Measurements from ENCODE around the gene TAF11L4.
"Not testable (repeated sequence)": the region's sequence is repeated elsewhere in the genome, so short reads cannot be mapped to it uniquely, and the experiment has no call there.

- not testable (repeated sequence) for TF ChIP-seq CTCF (conservative IDR thresholded peaks at IDR 0.05); EZH2 (IDR thresholded peaks at IDR 0.05; ENCODE audit: low read depth)
Observed at GRCh38 chr5:17475064-17475463, 46.5 kb upstream of the TAF11L4 start.
